Measurements from ENCODE around the gene PRKD2. TPM values are rescaled to one million over a fixed set of nuclear protein-coding genes. Genes with fewer than 3 reads are reported as not detected.

PRKD2 gene
- total and polyA plus RNA-seq, 2 experiments from 2014 or later: 11.9 to 14.2 TPM

DNA sequence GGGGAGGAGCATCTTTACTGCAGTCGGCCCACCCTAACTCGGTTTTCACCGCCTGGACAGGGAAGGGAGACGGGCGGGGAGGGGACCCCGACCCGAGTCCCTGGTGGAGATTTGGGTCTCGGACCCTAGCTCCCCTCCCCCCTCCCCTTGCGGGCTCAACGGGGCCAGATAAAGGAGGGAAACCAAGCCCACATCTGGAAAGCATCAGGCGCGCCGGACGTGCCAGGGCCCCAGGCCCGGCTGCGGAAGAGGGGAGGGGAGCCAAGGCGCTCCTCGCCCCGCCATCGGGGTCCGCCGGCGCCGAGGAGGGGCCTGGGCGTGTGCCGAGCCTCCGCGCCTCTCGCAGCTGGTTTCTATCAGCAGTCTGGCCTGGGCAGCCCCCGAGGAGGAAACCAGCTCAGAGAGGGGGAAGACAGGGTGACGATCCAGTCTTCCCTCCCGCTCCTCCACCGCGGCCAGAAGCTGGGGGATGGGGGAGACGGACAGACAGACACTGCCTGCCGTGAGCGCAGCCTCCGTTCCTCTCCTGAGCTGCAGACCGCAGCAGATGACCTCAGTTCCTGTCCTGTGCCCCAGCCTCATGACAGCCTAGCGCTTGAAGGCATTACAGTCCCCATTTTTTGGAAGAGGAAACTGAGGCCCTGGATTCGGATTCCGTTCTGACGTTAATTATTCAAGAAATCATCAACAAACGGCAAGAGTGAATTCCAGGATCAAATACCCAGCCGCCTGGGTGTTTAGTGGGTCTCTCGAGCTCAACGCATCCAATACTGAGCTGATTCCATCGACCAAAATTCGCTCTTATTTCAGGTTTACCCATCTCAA, 77.3 kb downstream of the PRKD2 start:
- Histone ChIP-seq H3K9me2 (ENCODE audit: insufficient read depth) (no peaks in the 10 kb centered on the region), H3K27me3 (replicated peaks; ENCODE audit: insufficient read depth) (no peaks in the 10 kb centered on the region), H4K20me1 (ENCODE audit: insufficient read depth) (no peaks in the 10 kb centered on the region), H3K9ac (peak overlapping the region; percentile 77), H3F3A (ENCODE audit: insufficient read depth) (0 out of 2 replicates have a peak, but pooled peaks cover 8% of the 10 kb centered on the region), H3K4me3 (peak overlapping the region; percentile 78), H3K27ac (peak overlapping the region; percentile 40; the same call in 1 of the 2 replicates), H3K36me3 (ENCODE audit: low read depth) (no peaks in the 10 kb centered on the region), H3K4me2 (ENCODE audit: unreplicated experiment) (peak overlapping the region; percentile 87), H3K79me2 (ENCODE audit: insufficient read depth) (no peaks in the 10 kb centered on the region), H3K4me1 (ENCODE audit: insufficient read depth) (no peaks in the 10 kb centered on the region), H3K9me3 (ENCODE audit: low read depth) (no peaks in the 10 kb centered on the region), H2AFZ (peak overlapping the region; percentile 86)
- WGBS, 2 experiments (ENCODE audit: low coverage in 1 of 2, low lambda C conversion rate in 2 of 2, missing lambda C conversion rate in 2 of 2): 9 to 10% methylated on average over 41 to 42 of the region's 49 CpGs
- peak; percentile 81 for DNase-seq
- no peak for TF ChIP-seq EZH2 (IDR thresholded peaks at IDR 0.05; ENCODE audit: insufficient read depth, poor library complexity, severe bottlenecking)
- TF ChIP-seq EZH2phosphoT487 (IDR thresholded peaks at IDR 0.05; ENCODE audit: insufficient read depth, low read depth): no peak
- in situ Hi-C loops (cut with MboI): no loop called here

GRCh38 chr19:46637224-46637623, 79.7 kb downstream of the PRKD2 start:
- no peaks in the 10 kb centered on the region for H4K20me1 ChIP-seq (ENCODE audit: insufficient read depth)
- no peak overlapping the region for H2AFZ ChIP-seq
- H3K79me2 ChIP-seq (ENCODE audit: insufficient read depth): no peaks in the 10 kb centered on the region
- peaks cover 6% of the 10 kb centered on the region; the same call in 1 of the 2 replicates for H3K4me1 ChIP-seq (ENCODE audit: insufficient read depth)
- H3K9me2 ChIP-seq (ENCODE audit: insufficient read depth): no peaks in the 10 kb centered on the region
- in situ Hi-C loops (cut with MboI): no loop called here
- H3K4me3 ChIP-seq: no peak overlapping the region
- no peaks in the 10 kb centered on the region for H3K36me3 ChIP-seq (ENCODE audit: low read depth)
- no peak overlapping the region for H3K4me2 ChIP-seq (ENCODE audit: unreplicated experiment)
- no peak for TF ChIP-seq EZH2phosphoT487 (IDR thresholded peaks at IDR 0.05; ENCODE audit: insufficient read depth, low read depth)
- TF ChIP-seq EZH2 (IDR thresholded peaks at IDR 0.05; ENCODE audit: insufficient read depth, poor library complexity, severe bottlenecking): no peak
- H3K9me3 ChIP-seq (ENCODE audit: low read depth): no peaks in the 10 kb centered on the region
- no peak overlapping the region for H3K9ac ChIP-seq
- no peaks in the 10 kb centered on the region for H3K27me3 ChIP-seq (replicated peaks; ENCODE audit: insufficient read depth)
- no peak for DNase-seq
- 98% methylated on average over 14 of the region's 14 CpGs for WGBS, 2 experiments (ENCODE audit: low coverage in 1 of 2, low lambda C conversion rate in 2 of 2, missing lambda C conversion rate in 2 of 2)
- H3K27ac ChIP-seq: no peak overlapping the region
- H3F3A ChIP-seq (ENCODE audit: insufficient read depth): 0 out of 2 replicates have a peak, but pooled peaks cover 8% of the 10 kb centered on the region

- no peaks in the 10 kb centered on the region for H4K20me1 ChIP-seq (ENCODE audit: insufficient read depth)
- H3K4me2 ChIP-seq (ENCODE audit: unreplicated experiment): no peak within 1 kb of the TSS
Observed at GRCh38 chr19:46635920-46636761, 80.8 kb downstream of the PRKD2 start, which contains the start of gene GNG8. Gene GNG8, minus strand, starts transcription at chr19:46636202. Its CDS starts 1,520 bp downstream, at chr19:46634682.

GRCh38 chr19:46634656-46635218, 82.2 kb downstream of the PRKD2 start:
- Histone ChIP-seq H3K4me2 (ENCODE audit: unreplicated experiment) (peak overlapping the region; percentile 72), H3F3A (ENCODE audit: insufficient read depth) (peaks cover 11% of the 10 kb centered on the region; the same call in 1 of the 2 replicates), H3K27ac (no peak overlapping the region), H4K20me1 (ENCODE audit: insufficient read depth) (no peaks in the 10 kb centered on the region), H3K4me1 (ENCODE audit: insufficient read depth) (peaks cover 21% of the 10 kb centered on the region), H3K9ac (no peak overlapping the region), H3K9me2 (ENCODE audit: insufficient read depth) (no peaks in the 10 kb centered on the region), H3K27me3 (replicated peaks; ENCODE audit: insufficient read depth) (no peaks in the 10 kb centered on the region), H3K4me3 (peak overlapping the region; percentile 71), H2AFZ (peak overlapping the region; percentile 79), H3K79me2 (ENCODE audit: insufficient read depth) (no peaks in the 10 kb centered on the region), H3K36me3 (ENCODE audit: low read depth) (no peaks in the 10 kb centered on the region), H3K9me3 (ENCODE audit: low read depth) (no peaks in the 10 kb centered on the region)
- TF ChIP-seq EZH2phosphoT487 (IDR thresholded peaks at IDR 0.05; ENCODE audit: insufficient read depth, low read depth): no peak
- in situ Hi-C loops (cut with MboI): no loop called here
- 8 to 11% methylated on average over 9 to 23 of the region's 23 CpGs for WGBS, 2 experiments (ENCODE audit: low coverage in 1 of 2, low lambda C conversion rate in 2 of 2, missing lambda C conversion rate in 2 of 2)
- no peak for DNase-seq

More at GRCh38 chr19:46635920-46636761, 80.8 kb downstream of the PRKD2 start, which contains the start of gene GNG8:
- WGBS, 2 experiments (ENCODE audit: low coverage in 1 of 2, low lambda C conversion rate in 2 of 2, missing lambda C conversion rate in 2 of 2): 60 to 61% methylated on average over 17 to 33 of the region's 34 CpGs
- Histone ChIP-seq H3K79me2 (ENCODE audit: insufficient read depth) (no peaks in the 10 kb centered on the region), H3F3A (ENCODE audit: insufficient read depth) (peaks cover 11% of the 10 kb centered on the region; the same call in 1 of the 2 replicates), H3K4me3 (no peak within 1 kb of the TSS), H3K27me3 (replicated peaks; ENCODE audit: insufficient read depth) (no peaks in the 10 kb centered on the region), H3K9ac (no peak within 1 kb of the TSS), H3K9me2 (ENCODE audit: insufficient read depth) (no peaks in the 10 kb centered on the region), H2AFZ (no peak within 1 kb of the TSS), H3K36me3 (ENCODE audit: low read depth) (no peaks in the 10 kb centered on the region), H3K27ac (no peak within 1 kb of the TSS), H3K9me3 (ENCODE audit: low read depth) (no peaks in the 10 kb centered on the region), H3K4me1 (ENCODE audit: insufficient read depth) (peaks cover 14% of the 10 kb centered on the region)
- no peak for DNase-seq
- in situ Hi-C loops (cut with MboI): no loop called here
- no peak for TF ChIP-seq EZH2phosphoT487 (IDR thresholded peaks at IDR 0.05; ENCODE audit: insufficient read depth, low read depth)
- TF ChIP-seq EZH2 (IDR thresholded peaks at IDR 0.05; ENCODE audit: insufficient read depth, poor library complexity, severe bottlenecking): no peak

Measured in GM23248 (cell line).